ENCODE measurements around the gene C5AR1.
A peak's percentile ranks its signal among the peaks of the same experiment; 100 is the strongest.
"Not testable (repeated sequence)": the region's sequence is repeated elsewhere in the genome, so short reads cannot be mapped to it uniquely, and the experiment has no call there.

Gene C5AR1

DNA sequence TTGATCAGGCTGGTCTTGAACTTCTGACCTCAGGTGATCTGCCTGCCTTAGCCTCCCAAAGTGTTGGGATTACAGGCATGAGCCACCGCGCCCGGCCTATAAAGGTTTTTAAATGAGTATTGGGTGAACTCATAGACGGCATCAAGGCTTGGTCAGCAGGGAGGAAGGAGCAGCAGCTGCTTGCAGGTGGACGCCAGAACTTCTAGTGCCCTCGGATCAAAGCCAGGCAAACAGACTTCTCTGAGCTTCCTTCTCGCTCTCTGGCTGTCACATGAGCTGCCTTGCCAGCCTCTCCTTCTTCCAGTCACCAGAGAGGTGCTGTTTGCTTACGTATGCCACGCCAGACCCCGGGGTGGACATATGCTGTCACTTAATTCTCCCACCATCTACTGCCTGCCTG, 55.8 kb downstream of the C5AR1 start:
- not testable (repeated sequence) for DNase-seq (ENCODE audit: low read depth, low spot score)

DNA sequence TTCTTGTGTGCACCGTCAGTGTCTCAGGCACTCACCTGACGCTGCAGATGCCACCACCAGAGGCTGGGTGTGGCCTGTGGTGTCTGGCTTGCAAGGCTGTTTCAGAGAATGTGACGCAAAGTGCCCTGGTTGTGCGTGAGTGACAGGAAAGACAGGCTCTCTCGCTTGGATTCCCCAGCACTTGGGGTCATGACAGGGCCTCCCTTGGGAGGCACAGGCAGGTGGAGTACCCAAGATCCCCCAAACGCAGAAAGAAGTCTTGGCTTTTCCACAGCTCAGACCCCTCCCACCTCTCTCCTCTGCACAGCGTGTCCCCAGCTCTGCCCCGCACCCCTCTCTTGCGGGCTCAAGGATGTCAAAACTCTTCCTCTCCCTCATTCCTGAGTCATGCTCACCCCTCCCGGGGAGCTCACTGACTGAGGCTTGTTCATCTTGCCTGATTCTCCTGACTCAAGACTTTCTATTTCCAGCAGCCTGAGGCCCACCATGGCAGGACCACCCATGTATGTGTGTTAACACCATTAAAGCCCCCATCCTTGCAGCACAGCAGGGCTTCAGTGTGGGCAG, 60.5 kb downstream of the C5AR1 start:
- DNase-seq (ENCODE audit: low read depth, low spot score): peak; percentile 92

DNA sequence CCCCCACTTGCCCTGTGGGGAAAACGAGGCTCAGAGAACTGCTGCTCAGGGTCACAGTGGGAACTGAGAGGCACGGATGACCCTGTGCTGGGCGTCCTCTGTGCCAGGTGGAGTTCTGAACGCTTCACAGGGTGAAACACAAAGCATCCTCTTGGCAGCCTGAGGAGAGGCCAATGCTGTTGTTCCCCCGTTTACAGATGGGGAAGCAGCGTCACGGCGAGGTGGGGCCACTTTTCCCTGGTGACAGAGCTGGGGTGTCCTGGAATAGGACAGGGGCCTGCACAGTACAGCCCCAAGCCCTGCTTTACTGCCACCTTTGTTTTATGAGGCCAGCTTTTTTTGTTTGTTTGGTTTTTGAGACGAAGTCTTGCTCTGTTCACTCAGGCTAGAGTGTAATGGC, 61.6 kb downstream of the C5AR1 start:
- no peak for DNase-seq (ENCODE audit: low read depth, low spot score)

All from brain pericyte (primary cell).